ENCODE data around the gene NFKBIE.
A peak's percentile ranks its signal among the peaks of the same experiment; 100 is the strongest.

NFKBIE gene

GRCh38 chr6:44260011-44260410, 5.3 kb downstream of the NFKBIE start:
- peaks cover 27% of the 10 kb centered on the region for H3K4me1 ChIP-seq
- no peaks in the 10 kb centered on the region for H3K36me3 ChIP-seq (ENCODE audit: control insufficient read depth, insufficient read depth, low read length)
- no peaks in the 10 kb centered on the region for H3K9me3 ChIP-seq (ENCODE audit: control insufficient read depth, low read length)
- no peaks in the 10 kb centered on the region for H3K79me2 ChIP-seq
- no peaks in the 10 kb centered on the region for H3K27me3 ChIP-seq (ENCODE audit: control insufficient read depth, insufficient read depth, low read length)
- H3K9ac ChIP-seq: no peak overlapping the region
- H3K4me2 ChIP-seq (ENCODE audit: low read length): no peak overlapping the region
- H2AFZ ChIP-seq: no peak overlapping the region
- no peak overlapping the region for H3K27ac ChIP-seq
- no peak overlapping the region for H3K4me3 ChIP-seq (ENCODE audit: low read depth, low read length)
- TF ChIP-seq, protein P1, sequence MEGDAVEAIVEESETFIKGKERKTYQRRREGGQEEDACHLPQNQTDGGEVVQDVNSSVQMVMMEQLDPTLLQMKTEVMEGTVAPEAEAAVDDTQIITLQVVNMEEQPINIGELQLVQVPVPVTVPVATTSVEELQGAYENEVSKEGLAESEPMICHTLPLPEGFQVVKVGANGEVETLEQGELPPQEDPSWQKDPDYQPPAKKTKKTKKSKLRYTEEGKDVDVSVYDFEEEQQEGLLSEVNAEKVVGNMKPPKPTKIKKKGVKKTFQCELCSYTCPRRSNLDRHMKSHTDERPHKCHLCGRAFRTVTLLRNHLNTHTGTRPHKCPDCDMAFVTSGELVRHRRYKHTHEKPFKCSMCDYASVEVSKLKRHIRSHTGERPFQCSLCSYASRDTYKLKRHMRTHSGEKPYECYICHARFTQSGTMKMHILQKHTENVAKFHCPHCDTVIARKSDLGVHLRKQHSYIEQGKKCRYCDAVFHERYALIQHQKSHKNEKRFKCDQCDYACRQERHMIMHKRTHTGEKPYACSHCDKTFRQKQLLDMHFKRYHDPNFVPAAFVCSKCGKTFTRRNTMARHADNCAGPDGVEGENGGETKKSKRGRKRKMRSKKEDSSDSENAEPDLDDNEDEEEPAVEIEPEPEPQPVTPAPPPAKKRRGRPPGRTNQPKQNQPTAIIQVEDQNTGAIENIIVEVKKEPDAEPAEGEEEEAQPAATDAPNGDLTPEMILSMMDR (IDR thresholded peaks at IDR 0.05): no peak

DNA sequence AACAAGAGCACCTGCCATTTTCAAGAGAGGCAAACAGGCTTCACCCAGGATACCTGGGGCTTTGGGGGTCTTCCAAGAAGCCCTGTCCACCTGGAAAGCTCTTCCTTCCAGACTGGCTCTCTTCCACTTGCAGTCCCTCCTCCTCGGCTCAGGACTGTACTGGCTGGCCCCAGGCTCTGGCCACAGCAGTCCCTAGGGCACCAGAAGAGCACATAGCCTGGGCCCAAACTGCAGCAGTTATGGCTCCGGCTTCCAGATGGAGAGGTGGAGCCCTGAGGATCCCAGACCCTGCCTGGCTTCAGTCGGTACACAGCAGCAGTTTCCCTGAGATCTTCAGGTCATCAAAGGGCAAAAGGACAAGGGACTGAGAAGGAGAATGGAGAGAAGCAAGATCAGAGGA, 6.4 kb downstream of the NFKBIE start:
- no peaks in the 10 kb centered on the region for H3K79me2 ChIP-seq
- peaks cover 20% of the 10 kb centered on the region for H3K4me1 ChIP-seq
- H3K27me3 ChIP-seq (ENCODE audit: control insufficient read depth, insufficient read depth, low read length): no peaks in the 10 kb centered on the region
- no peaks in the 10 kb centered on the region for H3K9me3 ChIP-seq (ENCODE audit: control insufficient read depth, low read length)
- no peak overlapping the region for H3K4me3 ChIP-seq (ENCODE audit: low read depth, low read length)
- no peak overlapping the region for H3K4me2 ChIP-seq (ENCODE audit: low read length)
- no peak overlapping the region for H3K9ac ChIP-seq
- no peak overlapping the region for H2AFZ ChIP-seq
- H3K27ac ChIP-seq: no peak overlapping the region
- TF ChIP-seq, protein P1 (IDR thresholded peaks at IDR 0.05): no peak
- no peaks in the 10 kb centered on the region for H3K36me3 ChIP-seq (ENCODE audit: control insufficient read depth, insufficient read depth, low read length)

GRCh38 chr6:44258325-44258863, 7.0 kb downstream of the NFKBIE start:
- Histone ChIP-seq H3K4me3 (ENCODE audit: low read depth, low read length) (no peak overlapping the region), H3K27me3 (ENCODE audit: control insufficient read depth, insufficient read depth, low read length) (no peaks in the 10 kb centered on the region), H3K36me3 (ENCODE audit: control insufficient read depth, insufficient read depth, low read length) (no peaks in the 10 kb centered on the region), H3K9ac (no peak overlapping the region), H2AFZ (peak overlapping the region; percentile 97), H3K4me2 (ENCODE audit: low read length) (no peak overlapping the region), H3K4me1 (peaks cover 15% of the 10 kb centered on the region), H3K9me3 (ENCODE audit: control insufficient read depth, low read length) (no peaks in the 10 kb centered on the region), H3K27ac (no peak overlapping the region), H3K79me2 (no peaks in the 10 kb centered on the region)
- TF ChIP-seq, protein P1 (IDR thresholded peaks at IDR 0.05): no peak

- Histone ChIP-seq H3K27ac (peak overlapping the region; percentile 81), H3K4me1 (peaks cover 12% of the 10 kb centered on the region), H3K4me2 (ENCODE audit: low read length) (peak overlapping the region; percentile 84), H3K9me3 (ENCODE audit: control insufficient read depth, low read length) (no peaks in the 10 kb centered on the region), H3K79me2 (no peaks in the 10 kb centered on the region), H3K27me3 (ENCODE audit: control insufficient read depth, insufficient read depth, low read length) (no peaks in the 10 kb centered on the region), H3K36me3 (ENCODE audit: control insufficient read depth, insufficient read depth, low read length) (no peaks in the 10 kb centered on the region), H3K9ac (peak overlapping the region; percentile 0), H3K4me3 (ENCODE audit: low read depth, low read length) (peak overlapping the region; percentile 67), H2AFZ (peak overlapping the region; percentile 97)
- TF ChIP-seq, protein P1 (IDR thresholded peaks at IDR 0.05): no peak
Measured at GRCh38 chr6:44257753-44258324, 7.5 kb downstream of the NFKBIE start.
